ENCODE data around the gene CDC42BPB.

DNA sequence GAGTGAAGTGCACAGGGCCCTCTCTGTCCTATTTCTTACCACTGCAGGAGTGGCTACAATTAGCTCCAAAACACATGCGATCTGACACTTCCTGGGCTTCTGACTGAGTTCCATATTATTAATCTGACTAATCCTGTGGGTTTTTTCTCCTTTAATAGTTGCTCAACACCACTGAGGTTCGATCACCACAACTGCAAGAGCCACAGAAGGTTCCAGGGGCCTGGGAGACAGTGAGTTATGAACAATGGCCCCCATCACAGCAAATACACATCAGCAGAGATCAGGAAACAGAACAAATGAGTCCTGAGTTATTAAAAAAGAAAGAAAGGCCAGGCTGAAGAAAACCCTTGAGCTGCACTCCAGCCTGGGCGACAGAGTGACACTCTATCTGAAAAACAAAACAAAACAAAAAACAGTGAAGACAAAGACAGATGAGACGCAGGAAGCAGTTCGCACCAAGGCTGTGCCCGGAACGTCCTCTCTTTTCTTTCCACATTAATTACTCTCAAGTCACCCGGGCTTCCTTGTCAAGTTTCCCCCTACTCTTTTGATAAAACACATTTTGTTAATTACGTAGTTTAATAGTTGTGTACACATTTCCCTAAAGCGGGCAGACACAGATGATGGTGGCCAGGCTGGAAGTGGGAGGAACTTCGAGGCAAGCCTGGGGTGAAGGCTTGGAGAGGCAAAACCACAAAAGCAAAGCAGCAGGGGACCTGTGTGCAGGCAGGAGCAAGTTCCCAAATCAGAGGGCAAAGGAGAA, 42.7 kb downstream of the CDC42BPB start:
- TF ChIP-seq POU2F2 (IDR thresholded peaks at IDR 0.05; ENCODE audit: low read depth, low read length) (no peak), TAF1 (IDR thresholded peaks at IDR 0.05; ENCODE audit: low read depth, low read length) (no peak), SPI1 (IDR thresholded peaks at IDR 0.05; ENCODE audit: low read depth, low read length) (no peak), POLR2A (IDR thresholded peaks at IDR 0.05; ENCODE audit: low read depth, low read length) (no peak), POLR2AphosphoS5 (IDR thresholded peaks at IDR 0.05; ENCODE audit: low read depth, low read length) (no peak)
